ENCODE results near the gene SAMD4A. TPM values are rescaled to one million over a fixed set of nuclear protein-coding genes. Genes with fewer than 3 reads are reported as not detected.

The SAMD4A gene
- total RNA-seq, 4 donors from 2014 or later = 7.9 to 18.7 (median 14.4) TPM

GRCh38 chr14:54643696-54644176 lies 76.8 kb downstream of the SAMD4A start:
- no peak for TF ChIP-seq CTCF (IDR thresholded peaks at IDR 0.05)
- TF ChIP-seq POLR2A (IDR thresholded peaks at IDR 0.05) = no peak
- 89 to 90% methylated on average over 5 of the region's 5 CpGs for WGBS, 2 donors
- DNase-seq (ENCODE audit: low spot score in 2 of 2) = no peak
- H3K4me3 ChIP-seq (ENCODE audit: low read depth, poor library complexity, severe bottlenecking) = no peak overlapping the region
- intact Hi-C loops (cut with DNase I; ENCODE audit: low total_unique reads) = no loop called here

GRCh38 chr14:54645639-54646038 lies 78.7 kb downstream of the SAMD4A start:
- H3K4me3 ChIP-seq (ENCODE audit: low read depth, poor library complexity, severe bottlenecking) = no peak overlapping the region
- TF ChIP-seq POLR2A (IDR thresholded peaks at IDR 0.05) (no peak), CTCF (IDR thresholded peaks at IDR 0.05) (no peak)
- WGBS, 2 donors = 62 to 73% methylated on average over 3 of the region's 3 CpGs
- intact Hi-C loops (cut with DNase I; ENCODE audit: low total_unique reads) = no loop called here
- no peak for DNase-seq (ENCODE audit: low spot score in 2 of 2)

- WGBS, 2 donors = 24 to 38% methylated on average over 2 of the region's 2 CpGs
- H3K4me3 ChIP-seq (ENCODE audit: low read depth, poor library complexity, severe bottlenecking) = no peak overlapping the region
- intact Hi-C loops (cut with DNase I; ENCODE audit: low total_unique reads) = no loop called here
- DNase-seq (ENCODE audit: low spot score in 2 of 2) = no peak
- no peak for TF ChIP-seq CTCF (IDR thresholded peaks at IDR 0.05)
- no peak for TF ChIP-seq POLR2A (IDR thresholded peaks at IDR 0.05)
Observed at GRCh38 chr14:54646626-54647025, 79.7 kb downstream of the SAMD4A start.

- DNase-seq (ENCODE audit: low spot score in 2 of 2) = no peak
- intact Hi-C loops (cut with DNase I; ENCODE audit: low total_unique reads) = no loop called here
- 95 to 96% methylated on average over 3 of the region's 3 CpGs for WGBS, 2 donors
- TF ChIP-seq CTCF (IDR thresholded peaks at IDR 0.05) (no peak), POLR2A (IDR thresholded peaks at IDR 0.05) (no peak)
- no peak overlapping the region for H3K4me3 ChIP-seq (ENCODE audit: low read depth, poor library complexity, severe bottlenecking)
Observed at GRCh38 chr14:54647378-54647777, 80.5 kb downstream of the SAMD4A start.

GRCh38 chr14:54649056-54649455 lies 82.1 kb downstream of the SAMD4A start:
- no peak for TF ChIP-seq POLR2A (IDR thresholded peaks at IDR 0.05)
- TF ChIP-seq CTCF (IDR thresholded peaks at IDR 0.05) = no peak
- intact Hi-C loops (cut with DNase I; ENCODE audit: low total_unique reads) = no loop called here
- WGBS, 2 donors = 86 to 92% methylated on average over 6 of the region's 6 CpGs
- no peak overlapping the region for H3K4me3 ChIP-seq (ENCODE audit: low read depth, poor library complexity, severe bottlenecking)
- DNase-seq (ENCODE audit: low spot score in 2 of 2) = no peak

GRCh38 chr14:54650331-54650958 lies 83.5 kb downstream of the SAMD4A start:
- TF ChIP-seq CTCF (IDR thresholded peaks at IDR 0.05) (no peak), POLR2A (IDR thresholded peaks at IDR 0.05) (no peak)
- intact Hi-C loops (cut with DNase I; ENCODE audit: low total_unique reads) = no loop called here
- H3K4me3 ChIP-seq (ENCODE audit: low read depth, poor library complexity, severe bottlenecking) = no peak overlapping the region
- DNase-seq (ENCODE audit: low spot score in 2 of 2) = peak; percentile 88 to 94
- WGBS, 2 donors = 41 to 49% methylated on average over 10 of the region's 10 CpGs

All from lower leg skin (tissue), 4 donors.